HG03280 (cell line): ENCODE data around the gene PRR22.

Experiments used
- ATAC-seq: cut with Tn5 transposase; IDR thresholded peaks from one replicate; pipeline ENCODE4 v1.9.1; 2021; ENCODE audit warnings: mild to moderate bottlenecking, moderate library complexity; ENCODE audit not compliant: unreplicated experiment

PRR22 gene

DNA sequence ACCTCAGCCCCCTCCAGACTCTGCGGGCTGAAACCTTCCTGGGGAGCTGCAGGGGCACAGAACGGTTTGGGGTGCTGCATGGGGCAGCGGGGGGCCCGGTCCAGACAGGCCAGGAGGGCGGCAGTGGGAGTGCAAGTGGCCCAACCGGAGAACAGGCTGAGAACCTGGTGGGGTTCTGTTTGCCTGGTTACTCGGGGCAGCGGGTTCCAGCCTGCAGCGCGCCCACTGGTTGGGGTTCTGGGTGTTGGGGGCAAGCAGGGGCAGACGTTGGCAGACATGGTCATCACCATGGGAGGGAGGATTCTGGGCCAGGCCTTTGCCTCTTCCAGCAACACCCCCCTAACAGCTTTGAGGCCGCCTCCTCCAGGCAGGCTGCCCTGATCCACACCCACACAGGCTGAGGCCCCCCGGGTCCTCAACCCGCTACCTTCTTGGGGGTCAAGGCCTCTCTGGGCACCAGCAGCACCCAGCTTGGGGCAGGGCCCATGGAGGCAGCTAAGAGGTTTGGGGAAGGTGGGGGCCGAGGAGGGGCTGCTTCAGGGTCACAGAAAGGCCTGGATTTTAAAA is at the start of gene PRR22:
PRR22 (minus strand) TSS at position 166 of the 567 bp plus-strand sequence; CDS start at position 80, 86 bp downstream.
- ATAC-seq = no peak

DNA sequence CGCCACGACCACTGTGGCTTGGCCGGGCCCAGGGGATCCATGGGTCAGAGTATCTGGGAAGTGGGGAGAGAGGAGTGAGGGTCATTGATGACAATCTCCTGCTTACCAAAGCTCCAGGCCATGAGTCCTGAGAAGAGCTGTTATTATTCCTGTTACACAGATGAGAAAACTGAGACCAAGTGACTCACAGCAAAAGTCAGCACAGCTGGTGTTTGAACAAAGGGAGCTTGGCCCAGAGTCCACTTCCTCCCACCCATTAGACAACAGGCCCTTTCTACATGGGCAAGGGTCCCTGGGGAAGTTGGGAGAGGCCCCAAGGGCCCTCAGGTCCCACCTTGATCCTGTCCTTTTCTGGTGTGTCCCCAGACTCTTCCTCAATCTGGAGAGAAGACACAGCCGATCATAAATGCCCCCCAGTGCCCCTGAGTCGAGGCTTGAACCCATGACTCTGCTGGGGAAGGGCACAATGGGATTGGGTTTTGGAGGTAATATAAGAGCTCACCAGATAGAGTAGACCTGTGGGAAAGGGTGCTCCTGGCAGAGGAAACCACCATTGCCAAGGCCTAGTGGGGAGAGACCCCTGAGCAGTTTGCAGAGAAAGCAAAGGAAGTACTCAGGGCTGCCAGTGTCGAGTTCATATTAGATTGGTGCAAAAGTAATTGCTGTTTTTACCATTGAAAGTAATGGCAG is 48.1 kb upstream of the PRR22 start:
- no peak for ATAC-seq

DNA sequence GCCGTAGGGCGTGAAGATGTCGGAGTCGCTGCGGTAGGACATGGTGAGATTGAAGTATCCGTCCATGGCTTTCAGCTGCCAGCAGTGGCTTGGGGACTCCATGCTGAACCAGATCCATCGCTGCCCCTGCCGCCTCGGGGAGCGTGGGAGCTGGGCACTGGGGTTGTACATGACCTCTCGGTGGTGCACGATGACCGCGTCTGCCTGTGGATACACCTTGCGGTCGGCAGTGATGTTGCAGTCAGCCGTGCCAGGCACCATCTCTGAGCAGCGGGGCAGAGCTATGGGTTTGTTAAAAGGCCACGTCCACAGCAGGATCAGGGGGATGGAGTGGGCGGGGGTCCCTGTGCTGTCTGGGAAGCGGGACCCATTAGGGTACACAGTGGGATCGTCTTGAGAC is 47.5 kb upstream of the PRR22 start:
- no peak for ATAC-seq

DNA sequence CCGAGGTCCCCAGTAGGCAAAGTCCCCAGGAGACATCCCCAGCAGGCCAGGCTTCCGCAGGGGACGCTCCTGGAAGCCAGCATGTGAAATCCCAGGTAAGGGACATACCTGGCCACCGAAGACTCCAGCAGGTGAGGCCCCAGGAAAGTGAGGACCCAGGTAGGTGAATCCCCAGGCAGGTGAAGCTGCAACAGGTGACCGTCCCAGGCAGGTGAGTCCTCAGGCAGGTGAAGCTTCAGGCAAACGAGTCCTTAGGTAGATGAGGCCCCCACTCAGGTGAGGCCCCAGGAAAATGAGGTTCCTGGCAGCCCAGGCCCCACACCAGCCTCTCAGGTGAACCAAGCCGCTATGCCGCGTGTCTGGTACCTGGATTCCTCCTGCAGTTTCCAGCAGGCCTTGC is 46.6 kb upstream of the PRR22 start:
- no peak for ATAC-seq

DNA sequence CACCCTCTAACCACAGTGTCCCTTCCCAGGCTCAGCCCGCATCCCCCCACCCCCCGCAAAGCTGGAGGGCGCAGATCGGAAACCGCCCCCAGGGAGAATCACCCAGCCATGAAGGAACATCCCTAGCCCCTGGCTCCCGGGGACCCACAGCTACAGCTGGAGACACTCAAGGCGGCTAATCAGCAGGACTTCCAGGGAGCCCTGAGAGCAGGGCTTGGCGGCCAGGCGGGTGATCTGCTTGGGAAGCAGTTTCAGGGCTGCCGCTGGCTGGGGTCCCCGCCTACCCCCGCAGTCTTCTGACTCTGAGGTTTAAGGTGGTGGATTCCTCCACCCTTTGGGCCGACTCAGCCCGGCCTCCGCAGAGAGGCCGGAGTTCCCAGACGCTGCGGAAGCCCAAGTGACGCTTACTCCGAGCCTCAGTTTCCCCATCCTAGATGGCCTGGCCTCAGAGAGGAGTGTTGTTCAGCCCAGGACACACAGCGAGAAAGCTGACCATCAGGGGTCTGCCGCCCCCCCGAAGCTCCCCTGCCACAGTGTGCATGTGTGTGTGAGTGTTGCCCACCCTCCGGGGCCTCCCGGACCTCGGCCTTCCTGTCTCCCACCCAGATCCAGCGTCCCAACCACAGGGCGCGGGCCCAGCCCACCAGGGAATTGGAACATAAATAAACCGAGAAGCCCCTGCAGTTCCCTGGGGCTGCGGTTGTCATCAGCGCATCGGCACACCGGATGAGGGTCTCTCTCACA is 45.2 kb upstream of the PRR22 start:
- ATAC-seq = no peak

DNA sequence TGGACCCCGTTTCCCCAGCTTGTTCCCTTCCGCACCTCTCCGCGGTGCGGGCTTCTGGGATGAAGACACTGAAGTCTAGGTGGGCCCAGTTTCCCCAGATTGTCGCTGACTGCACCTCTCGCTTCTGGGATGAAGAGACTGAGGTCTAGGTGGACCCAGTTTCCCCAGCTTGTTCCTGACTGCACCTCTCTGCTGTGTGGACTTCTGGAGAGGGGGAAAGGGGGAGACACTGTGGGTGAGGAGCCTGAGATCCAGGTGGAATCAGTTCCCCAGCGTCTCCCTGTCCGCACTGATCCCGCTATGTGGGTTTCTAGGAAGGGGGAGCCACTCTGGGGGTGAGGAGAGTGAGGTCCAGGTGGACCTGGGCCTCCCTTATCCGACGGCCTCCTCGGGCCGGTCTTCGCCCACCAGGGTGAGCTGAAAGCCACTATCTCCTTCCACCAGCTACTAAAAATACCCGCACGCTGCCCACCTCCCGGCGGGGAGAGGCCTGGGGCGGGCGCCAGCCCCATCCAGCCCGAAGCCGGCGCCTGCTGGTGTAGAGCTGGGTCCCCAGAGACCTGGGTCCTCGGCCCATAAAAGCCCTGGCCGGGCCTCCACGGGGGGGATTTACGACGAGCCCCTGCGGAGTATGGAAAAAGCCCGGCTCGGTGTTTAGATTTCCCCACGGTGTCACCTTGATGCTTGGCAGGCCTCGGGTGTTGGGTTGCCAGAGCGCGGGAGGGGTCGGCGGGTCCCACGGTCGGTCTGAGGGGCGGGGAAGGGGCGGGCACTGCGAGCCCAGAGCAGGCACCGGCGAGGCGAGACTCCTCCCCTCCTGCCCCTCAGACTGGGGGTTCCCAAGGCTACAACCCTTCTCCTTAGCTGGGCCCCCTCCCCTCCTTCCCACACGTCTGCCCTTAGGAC is 44.4 kb upstream of the PRR22 start:
- ATAC-seq = no peak

DNA sequence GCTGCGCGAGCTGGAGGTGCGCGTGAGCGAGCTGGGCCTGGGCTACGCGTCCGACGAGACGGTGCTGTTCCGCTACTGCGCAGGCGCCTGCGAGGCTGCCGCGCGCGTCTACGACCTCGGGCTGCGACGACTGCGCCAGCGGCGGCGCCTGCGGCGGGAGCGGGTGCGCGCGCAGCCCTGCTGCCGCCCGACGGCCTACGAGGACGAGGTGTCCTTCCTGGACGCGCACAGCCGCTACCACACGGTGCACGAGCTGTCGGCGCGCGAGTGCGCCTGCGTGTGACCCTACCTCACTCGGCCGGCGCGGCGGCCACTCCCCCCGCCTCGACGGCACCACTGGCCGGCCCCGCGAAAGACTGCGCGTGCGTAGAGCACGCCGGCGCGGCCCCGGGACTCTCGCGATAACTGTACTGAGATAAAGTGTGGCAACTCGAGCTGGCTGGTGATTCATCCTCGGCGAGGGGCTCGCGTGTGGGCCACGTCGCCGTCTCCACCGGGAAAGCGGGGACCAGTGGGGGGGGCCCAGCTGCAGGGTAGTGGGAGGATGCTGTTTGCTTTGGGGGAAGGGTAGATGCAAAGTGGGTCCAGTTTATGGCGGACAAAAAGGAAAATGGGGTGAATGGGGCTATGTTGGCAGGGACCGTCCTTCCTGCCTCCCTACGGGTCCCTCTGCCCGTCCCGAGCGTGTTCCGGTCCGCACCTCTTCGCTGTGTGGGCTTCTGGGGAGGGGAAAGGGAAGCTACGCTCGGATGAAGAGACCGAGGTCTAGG is 43.5 kb upstream of the PRR22 start:
- ATAC-seq = peak; percentile 71

DNA sequence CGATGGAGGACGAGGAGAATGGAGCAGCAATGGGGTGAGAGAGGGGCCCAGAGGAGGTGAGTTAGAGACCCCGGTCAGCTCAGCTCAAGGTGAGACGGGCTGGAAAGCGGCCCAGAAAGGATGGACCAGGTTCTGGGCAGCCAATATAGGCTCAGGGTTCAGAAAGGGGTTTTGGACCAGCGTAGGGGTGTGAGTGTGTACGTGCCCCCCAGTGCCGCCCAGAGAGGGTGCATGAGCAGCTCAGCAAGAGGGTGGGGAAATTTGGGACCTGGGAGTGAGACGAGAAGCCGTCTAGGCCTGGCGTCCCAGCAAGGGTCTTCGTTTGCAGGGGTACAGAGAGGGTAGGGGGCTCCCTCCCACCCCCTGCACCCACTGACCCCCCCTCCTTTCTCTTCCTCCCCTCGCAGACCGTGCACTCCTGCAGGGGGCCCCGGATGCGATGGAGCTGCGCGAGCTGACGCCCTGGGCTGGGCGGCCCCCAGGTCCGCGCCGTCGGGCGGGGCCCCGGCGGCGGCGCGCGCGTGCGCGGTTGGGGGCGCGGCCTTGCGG is 42.9 kb upstream of the PRR22 start:
- no peak for ATAC-seq

DNA sequence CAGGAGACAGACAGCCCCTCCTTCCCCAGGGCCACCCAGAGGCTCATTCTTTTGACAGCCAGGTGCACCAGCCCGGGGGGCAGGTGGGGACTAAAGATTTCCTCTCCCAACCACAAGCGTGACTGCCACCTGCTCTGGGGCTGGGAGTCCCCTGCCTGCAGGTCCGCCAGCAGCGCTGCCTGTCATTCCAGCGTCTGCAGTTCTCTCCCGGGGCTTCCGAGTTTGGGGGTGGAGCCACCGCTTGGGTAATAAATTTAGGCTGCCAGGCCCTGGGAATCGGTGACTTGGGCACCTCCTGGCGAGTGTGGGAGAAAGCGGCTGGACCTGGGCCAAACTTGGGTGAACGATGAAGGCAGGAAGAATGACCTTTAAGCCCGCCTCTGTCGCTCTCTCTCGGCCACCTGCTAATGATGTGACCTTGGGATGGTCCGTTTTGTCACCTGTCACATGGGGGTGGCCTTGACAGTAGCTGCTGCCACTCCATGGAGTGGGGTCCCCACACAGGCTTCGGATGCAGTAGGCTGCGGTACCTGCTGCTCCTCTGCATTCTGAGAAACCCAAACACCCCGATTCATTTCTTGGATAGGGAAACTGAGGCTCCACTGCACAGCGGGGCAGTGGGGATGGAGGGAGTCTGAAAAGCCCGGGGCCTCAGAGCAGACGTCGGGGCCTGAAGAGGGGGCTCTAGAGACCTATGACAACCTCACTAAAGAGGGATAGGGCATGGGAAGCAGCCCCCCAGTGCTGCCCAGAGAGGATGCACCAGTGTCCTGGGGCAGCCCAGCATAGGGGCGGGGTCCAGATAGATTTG is 42.2 kb upstream of the PRR22 start:
- no peak for ATAC-seq

DNA sequence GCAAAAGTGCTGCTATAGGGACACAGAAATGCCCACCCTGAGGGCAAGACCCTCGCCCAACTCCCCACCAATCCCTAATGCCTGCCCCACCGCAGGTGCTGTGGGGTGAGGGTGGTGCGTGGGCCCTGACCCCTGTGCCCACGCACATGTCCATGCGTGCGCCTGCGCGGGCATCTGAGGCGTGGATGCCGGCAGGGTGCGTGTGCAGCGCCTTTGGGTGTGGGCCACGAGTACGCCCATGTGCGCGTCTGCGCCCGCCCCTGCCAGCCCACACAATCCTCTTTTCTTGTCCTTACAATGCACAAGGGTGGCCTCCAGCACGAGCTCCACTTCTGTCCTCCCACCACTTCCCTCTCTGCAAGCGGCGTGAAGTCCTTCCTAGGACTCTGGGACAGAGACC is 40.6 kb upstream of the PRR22 start:
- no peak for ATAC-seq

DNA sequence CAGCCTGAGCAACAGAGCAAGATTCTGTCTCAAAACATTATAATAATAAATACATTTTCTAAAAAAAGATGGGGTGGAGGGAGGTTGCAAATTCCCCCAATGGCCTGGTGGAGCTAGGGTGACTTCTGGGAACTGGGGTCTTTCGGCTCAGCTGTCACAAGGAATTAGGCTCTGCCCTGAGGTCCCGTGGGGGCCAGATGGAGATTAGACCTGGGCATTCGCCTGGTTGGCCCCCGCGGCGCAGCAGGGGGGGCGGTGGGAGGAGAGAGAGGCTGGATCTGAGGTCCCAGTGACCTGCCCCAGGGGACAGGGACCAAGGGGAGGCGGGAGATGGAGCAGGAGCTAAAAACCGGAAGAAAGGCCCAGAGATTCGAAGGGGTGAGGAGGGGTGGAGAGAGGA is 40.2 kb upstream of the PRR22 start:
- ATAC-seq = no peak

DNA sequence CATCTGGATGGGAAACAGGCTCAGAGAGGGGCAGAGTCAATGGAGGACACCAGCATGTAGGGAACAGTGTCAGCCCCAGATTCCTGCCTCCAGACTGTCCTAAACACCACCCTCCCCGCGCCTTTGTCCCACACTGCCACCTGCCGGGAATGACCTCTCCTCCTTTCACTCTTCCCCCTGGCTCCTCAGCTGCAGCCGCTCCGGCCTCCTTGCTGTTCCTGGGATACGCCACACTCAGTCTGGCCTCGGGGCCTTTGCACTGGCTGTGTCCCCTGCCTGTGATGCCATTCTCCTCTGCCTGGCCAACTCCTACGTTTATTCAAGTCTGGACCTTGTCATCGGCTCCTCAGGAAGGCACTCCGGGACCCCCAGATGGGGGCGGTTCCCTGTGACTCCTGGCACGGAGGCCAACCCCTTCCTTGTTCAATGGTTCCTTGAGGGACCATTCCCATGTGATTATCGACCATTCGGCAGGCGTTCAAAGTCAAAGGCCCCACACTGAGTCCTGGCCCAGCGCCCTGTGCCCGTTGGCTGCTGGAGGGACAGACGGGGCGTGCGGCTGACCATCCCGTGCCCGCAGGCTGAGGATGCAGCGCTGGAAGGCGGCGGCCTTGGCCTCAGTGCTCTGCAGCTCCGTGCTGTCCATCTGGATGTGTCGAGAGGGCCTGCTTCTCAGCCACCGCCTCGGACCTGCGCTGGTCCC is 39.2 kb upstream of the PRR22 start:
- no peak for ATAC-seq

DNA sequence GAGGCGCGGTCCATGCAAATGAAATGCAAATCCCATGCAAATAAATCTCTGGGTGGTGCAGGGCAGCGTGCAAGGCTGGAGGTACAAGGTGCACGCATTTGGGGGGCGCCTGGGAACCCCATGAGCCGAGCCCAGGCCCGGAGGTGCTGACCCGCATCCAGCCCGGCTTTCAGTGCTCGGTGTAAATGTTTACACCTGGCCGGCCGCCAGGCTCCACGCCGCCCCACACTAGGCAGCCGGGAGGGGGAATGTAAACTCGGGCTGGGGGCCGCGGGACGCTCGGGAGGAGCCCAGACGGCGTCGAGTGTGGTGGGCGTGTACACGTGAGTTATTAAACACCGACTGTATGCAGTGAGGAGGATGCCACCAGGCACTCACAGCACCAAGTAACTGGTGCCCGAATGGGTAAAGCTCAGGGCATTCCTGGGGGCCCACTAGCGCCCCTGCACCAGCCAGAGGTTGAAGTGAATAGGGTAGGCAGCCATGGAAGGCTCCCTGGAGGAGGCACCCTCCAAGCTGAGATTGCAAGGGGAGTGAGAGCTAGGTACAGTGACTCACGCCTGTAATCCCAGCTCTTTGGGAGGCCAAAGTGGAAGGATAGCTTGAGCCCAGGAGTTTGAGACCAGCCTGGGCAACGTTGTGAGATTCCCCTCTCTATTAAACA is 37.8 kb upstream of the PRR22 start:
- no peak for ATAC-seq

DNA sequence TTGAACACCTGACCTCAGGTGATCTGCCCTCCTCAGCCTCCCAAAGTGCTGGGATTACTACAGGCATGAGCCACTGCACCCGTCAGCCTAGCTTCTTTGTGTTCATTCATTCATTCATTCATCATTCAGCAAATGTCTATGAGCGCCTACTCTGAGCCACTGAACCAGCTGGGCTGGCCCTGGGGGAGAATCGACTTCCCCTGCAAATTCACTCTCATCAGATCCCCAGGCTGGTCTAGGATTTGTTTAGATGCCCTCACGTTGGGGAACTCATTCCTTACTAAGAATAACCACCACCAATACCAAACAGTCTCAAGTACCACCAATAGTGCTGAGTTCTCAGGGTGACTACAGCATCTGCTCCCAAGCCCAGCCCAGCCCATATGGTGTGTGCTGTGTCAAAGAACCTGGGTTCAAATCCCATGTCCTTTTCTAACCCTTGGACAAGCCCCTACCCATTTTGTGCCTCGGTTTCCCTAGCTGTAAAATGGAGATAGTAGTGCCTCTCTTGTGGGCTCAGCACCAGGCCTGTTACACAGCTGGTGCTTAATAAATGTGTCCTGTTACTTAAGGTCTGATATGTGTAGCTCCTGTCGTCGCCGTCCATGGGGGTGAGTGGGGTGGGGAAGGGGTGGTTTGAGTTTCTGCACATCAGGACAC is 37.1 kb upstream of the PRR22 start:
- ATAC-seq = no peak

DNA sequence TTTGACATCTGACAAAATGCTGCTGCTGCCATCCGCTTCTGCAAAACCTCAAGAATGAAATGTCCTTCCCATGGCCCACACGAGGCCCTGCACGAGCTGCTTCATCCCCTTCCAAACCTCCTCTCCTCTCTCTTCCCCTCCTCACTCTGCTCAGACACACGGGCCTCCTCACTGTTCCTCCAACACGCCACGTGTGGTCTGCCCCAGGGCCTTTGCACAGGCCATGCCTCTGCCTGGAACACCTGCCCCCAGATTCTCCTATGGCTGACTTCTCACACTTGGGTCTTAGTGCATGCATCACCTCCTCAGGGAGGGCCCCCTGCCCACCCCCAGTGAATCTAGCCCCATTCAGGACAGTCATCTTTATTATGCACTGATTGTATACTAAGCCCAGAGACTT is 36.2 kb upstream of the PRR22 start:
- ATAC-seq = no peak

DNA sequence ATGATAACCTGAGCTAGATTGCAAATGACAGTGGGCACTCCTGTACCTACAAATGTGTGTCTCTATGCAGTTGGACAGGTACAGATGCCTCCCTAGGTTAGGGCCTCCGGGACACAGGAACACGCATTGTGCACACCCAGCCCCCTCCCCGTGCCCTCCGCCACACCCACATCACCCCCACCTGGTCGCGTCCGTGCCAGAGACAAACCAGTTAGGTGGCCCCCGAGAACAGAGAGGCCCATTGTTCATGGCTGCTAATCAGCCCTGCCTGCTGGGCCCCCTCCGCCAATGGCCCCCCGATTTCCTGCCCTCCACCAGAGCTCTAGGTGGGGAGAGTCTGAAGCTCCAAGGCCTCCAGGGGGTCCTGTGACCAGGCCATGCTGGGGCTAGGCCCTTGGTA is 34.0 kb upstream of the PRR22 start:
- no peak for ATAC-seq

DNA sequence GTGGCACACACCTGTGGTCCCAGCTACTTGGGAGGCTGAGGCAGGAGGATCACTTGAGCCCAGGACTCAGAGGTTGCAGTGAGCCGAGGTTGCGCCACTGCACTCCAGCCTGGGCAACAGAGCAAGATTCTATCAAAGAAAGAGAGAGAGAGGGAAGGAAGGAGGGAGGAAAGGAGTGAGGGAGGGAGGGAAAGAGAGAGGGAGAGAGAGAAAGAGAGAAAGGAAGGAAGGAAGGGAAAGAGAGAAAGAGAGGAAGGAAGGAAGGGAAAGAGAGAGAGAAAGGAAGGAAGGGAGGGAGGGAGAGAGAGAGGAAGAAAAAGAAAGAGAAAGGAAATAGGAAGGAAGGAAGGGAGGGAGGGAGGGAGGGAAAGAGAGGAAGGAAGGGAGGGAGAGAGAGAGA is 32.7 kb upstream of the PRR22 start:
- ATAC-seq = no peak

DNA sequence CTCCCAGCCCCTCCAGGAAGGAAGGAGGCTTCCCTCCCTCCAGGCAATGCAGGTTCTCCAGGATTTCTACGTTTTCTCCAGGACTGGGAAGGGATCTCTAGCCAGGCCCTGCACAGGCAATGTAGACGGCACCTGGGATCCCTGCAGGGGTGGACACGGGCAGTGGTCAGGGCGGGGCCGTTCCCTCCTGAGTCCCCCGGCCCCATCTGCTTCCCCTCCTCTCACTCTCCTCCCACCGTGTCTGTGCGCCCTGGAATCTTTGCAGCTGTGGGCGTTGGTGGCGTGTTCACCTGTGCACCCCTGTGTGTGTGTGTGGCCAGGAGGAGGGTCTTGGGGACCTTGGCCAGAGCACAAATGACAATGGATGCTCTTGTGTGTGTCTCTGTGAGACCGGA is 30.3 kb upstream of the PRR22 start:
- no peak for ATAC-seq
